BE2C (cell line): ENCODE data around the gene TTN. TPM values are rescaled to one million over a fixed set of nuclear protein-coding genes. Genes with fewer than 3 reads are reported as not detected.

ENCODE experiments used
- DNase-seq: peaks from one replicate; pipeline ENCODE4 v3.0.0-alpha.2; 2020
- H3K27me3 ChIP-seq: fragments of 250-450 bp; sonication (Bioruptor Pico); 2 replicates; pipeline ENCODE4 v1.5.1; 2020; ENCODE audit warnings: mild to moderate bottlenecking
- H3K36me3 ChIP-seq: fragments of 250-450 bp; sonication (Bioruptor Pico); 2 replicates; pipeline ENCODE4 v1.5.1; 2020; ENCODE audit warnings: mild to moderate bottlenecking
- H3K4me1 ChIP-seq: fragments of 250-450 bp; sonication (Bioruptor Pico); 2 replicates; pipeline ENCODE4 v1.5.1; 2020
- H3K4me3 ChIP-seq: 2 replicates; pipeline ENCODE4 v1.5.1; 2011; ENCODE audit warnings: low read depth, low read length
- H3K9me3 ChIP-seq: fragments of 250-450 bp; sonication (Bioruptor Pico); 2 replicates; pipeline ENCODE4 v1.5.1; 2020
- CTCF ChIP-seq: IDR thresholded peaks from 2 replicates; pipeline ENCODE4 v1.5.1; 2012; ENCODE audit warnings: mild to moderate bottlenecking, low read depth, low read length
- polyA plus RNA-seq: library from polyadenylated mRNA; unstranded; fragments of >200 nt; gene quantifications from one replicate; pipeline ENCODE4 v1.2.1, GENCODE V29; 2012; ENCODE audit warnings: low read depth, missing spikeins; ENCODE audit not compliant: insufficient read length, insufficient read depth

Gene TTN
- 0.08 TPM for polyA plus RNA-seq

- Histone ChIP-seq H3K4me1 (no peaks in the 10 kb centered on the region), H3K4me3 (no peak within 1 kb of the TSS), H3K36me3 (no peaks in the 10 kb centered on the region), H3K27me3 (no peaks in the 10 kb centered on the region), H3K9me3 (no peaks in the 10 kb centered on the region)
- no peak for DNase-seq
- TF ChIP-seq CTCF: no peak
These were observed at the start of gene TTN for GRCh38 chr2:178807227-178808008. Gene TTN (minus strand): TSS chr2:178807423. CDS start chr2:178804642, 2,781 bp downstream.

- no peak overlapping the region for H3K4me3 ChIP-seq
- no peak for DNase-seq
- TF ChIP-seq CTCF: no peak
- H3K4me1 ChIP-seq: no peaks in the 10 kb centered on the region
- no peaks in the 10 kb centered on the region for H3K27me3 ChIP-seq
- no peaks in the 10 kb centered on the region for H3K9me3 ChIP-seq
- no peaks in the 10 kb centered on the region for H3K36me3 ChIP-seq
These were observed 47.9 kb upstream of the TTN start for GRCh38 chr2:178855151-178855550.

- H3K4me1 ChIP-seq: no peaks in the 10 kb centered on the region
- no peak for TF ChIP-seq CTCF
- DNase-seq: no peak
- no peaks in the 10 kb centered on the region for H3K27me3 ChIP-seq
- H3K36me3 ChIP-seq: no peaks in the 10 kb centered on the region
- H3K4me3 ChIP-seq: no peak overlapping the region
- no peaks in the 10 kb centered on the region for H3K9me3 ChIP-seq
These were observed 41.1 kb upstream of the TTN start for GRCh38 chr2:178848335-178848734.

GRCh38 chr2:178846458-178846802, 39.2 kb upstream of the TTN start:
- Histone ChIP-seq H3K36me3 (no peaks in the 10 kb centered on the region), H3K27me3 (no peaks in the 10 kb centered on the region)
- TF ChIP-seq CTCF: no peak

GRCh38 chr2:178845566-178846457, 38.6 kb upstream of the TTN start:
- no peak for DNase-seq

More at GRCh38 chr2:178846458-178846802, 39.2 kb upstream of the TTN start:
- H3K4me1 ChIP-seq: no peaks in the 10 kb centered on the region
- no peaks in the 10 kb centered on the region for H3K9me3 ChIP-seq
- H3K4me3 ChIP-seq: no peak overlapping the region
- no peak for DNase-seq

More at GRCh38 chr2:178845566-178846457, 38.6 kb upstream of the TTN start:
- no peak overlapping the region for H3K4me3 ChIP-seq
- no peaks in the 10 kb centered on the region for H3K27me3 ChIP-seq
- no peak for TF ChIP-seq CTCF
- H3K36me3 ChIP-seq: no peaks in the 10 kb centered on the region
- H3K4me1 ChIP-seq: no peaks in the 10 kb centered on the region
- no peaks in the 10 kb centered on the region for H3K9me3 ChIP-seq
